Endothelial cell of umbilical vein (primary cell): Measurements from ENCODE around the gene LGR6. TPM values are rescaled to one million over a fixed set of nuclear protein-coding genes. Genes with fewer than 3 reads are reported as not detected.

ENCODE experiments used
- BruUV-seq: library from RNA; stranded (reverse); fragments of 400-500 nt; replicated peaks from 2 replicates; lab custom pipeline; 2021; lab: Mats Ljungman, UMichigan
- CTCF ChIA-PET: fragments of 300-600, 350-600 bp; sonication (Branson Sonifier 250); formaldehyde crosslinking; loops from one replicate; lab custom pipeline; 2021; ENCODE audit warnings: antibody characterized with exemption, inconsistent platforms; lab: Charles Lee
- POLR2A ChIA-PET: fragments of 300-600, 350-600 bp; sonication (Branson Sonifier 250); formaldehyde crosslinking; loops from one replicate; lab custom pipeline; 2021; ENCODE audit warnings: antibody characterized with exemption, inconsistent platforms; lab: Charles Lee
- DNase-seq: peaks from one replicate; pipeline ENCODE4 v3.0.0-alpha.2; 2011; ENCODE audit warnings: low read depth, low spot score
- FAIRE-seq: peaks from 2 replicates; lab custom pipeline; 2011; peaks lifted over from hg19 to GRCh38; lab: Jason Lieb, UNC
- H2AFZ ChIP-seq: 2 replicates; pipeline ENCODE4 v1.6.0; 2012; ENCODE audit warnings: low read depth, low read length, control low read depth, inconsistent platforms
- H3K27ac ChIP-seq: 2 replicates; pipeline ENCODE4 v1.5.1; 2011; ENCODE audit warnings: low read depth, mild to moderate bottlenecking, control low read depth, low read length, moderate library complexity; ENCODE audit not compliant: insufficient read depth
- H3K27me3 ChIP-seq, 2 experiments: 2 replicates each; pipeline versions ENCODE4 v1.6.0 to v1.6.1; 2011; ENCODE audit warnings: low read length in 2 of 2, mixed read lengths in 1 of 2; ENCODE audit not compliant: control insufficient read depth in 2 of 2, insufficient read depth in 2 of 2
- H3K36me3 ChIP-seq, 2 experiments: 2 replicates in 1 of 2; 3 replicates in 1 of 2; pipeline ENCODE4 v1.5.1; 2011; ENCODE audit warnings: low read length in 2 of 2, mild to moderate bottlenecking in 1 of 2, moderate library complexity in 1 of 2; ENCODE audit not compliant: control insufficient read depth in 2 of 2, insufficient read depth in 2 of 2; ENCODE audit errors: extremely low read depth in 1 of 2
- H3K4me1 ChIP-seq: 3 replicates; pipeline ENCODE4 v1.5.1; 2011; ENCODE audit warnings: mild to moderate bottlenecking, low read length; ENCODE audit not compliant: control insufficient read depth, insufficient read depth; ENCODE audit errors: extremely low read depth
- H3K4me2 ChIP-seq: 2 replicates; pipeline ENCODE4 v1.6.1; 2011; ENCODE audit warnings: low read length, control low read depth, mixed read lengths; ENCODE audit not compliant: insufficient read depth
- H3K4me3 ChIP-seq, 3 experiments: fragments of 200-600 bp in 1 of 3; sonication (generic), shearing (Covaris generic) in 1 of 3; replicated peaks in 1 of 3; 2 replicates each; pipeline ENCODE4 v1.5.1; 2011 to 2016; ENCODE audit warnings: control low read depth in 3 of 3, low read length in 3 of 3, mild to moderate bottlenecking in 2 of 3, inconsistent platforms in 1 of 3, low read depth in 1 of 3, moderate library complexity in 1 of 3; ENCODE audit not compliant: insufficient read depth in 1 of 3
- H3K79me2 ChIP-seq: 2 replicates; pipeline ENCODE4 v1.6.0; 2012; ENCODE audit warnings: low read length, inconsistent platforms; ENCODE audit not compliant: control insufficient read depth, insufficient read depth
- H3K9ac ChIP-seq: replicated peaks from 2 replicates; pipeline ENCODE3; 2011; ENCODE audit warnings: low read length, control low read depth; ENCODE audit not compliant: insufficient read depth; ENCODE audit errors: extremely low read depth
- H3K9me1 ChIP-seq: replicated peaks from 3 replicates; pipeline ENCODE4 v1.6.0; 2011; ENCODE audit warnings: mild to moderate bottlenecking, low read length; ENCODE audit not compliant: control insufficient read depth, insufficient read depth; ENCODE audit errors: extremely low read depth
- H3K9me3 ChIP-seq: replicated peaks from 2 replicates; pipeline ENCODE4 v1.5.1; 2012; ENCODE audit warnings: low read length, inconsistent platforms; ENCODE audit not compliant: control insufficient read depth, insufficient read depth
- H4K20me1 ChIP-seq: replicated peaks from 2 replicates; pipeline ENCODE3; 2011; ENCODE audit warnings: mild to moderate bottlenecking, low read length; ENCODE audit not compliant: control insufficient read depth, insufficient read depth; ENCODE audit errors: extremely low read depth
- EZH2 ChIP-seq: IDR thresholded peaks from 2 replicates; pipeline ENCODE4 v1.6.1; 2012; ENCODE audit warnings: borderline replicate concordance, low read depth, mild to moderate bottlenecking, moderate library complexity, low read length, inconsistent platforms; ENCODE audit not compliant: severe bottlenecking
- FOS ChIP-seq: IDR thresholded peaks from 2 replicates; pipeline ENCODE4 v1.6.1; 2011; ENCODE audit warnings: mild to moderate bottlenecking, low read length, moderate library complexity, borderline replicate concordance; ENCODE audit not compliant: insufficient read depth
- GATA2 ChIP-seq: IDR thresholded peaks from 2 replicates; pipeline ENCODE4 v1.7.0; 2011; ENCODE audit warnings: low read depth, mild to moderate bottlenecking, moderate library complexity, mixed read lengths, low read length; ENCODE audit not compliant: insufficient read length, insufficient read depth
- JUN ChIP-seq: IDR thresholded peaks from 2 replicates; pipeline ENCODE4 v1.6.1; 2011; ENCODE audit warnings: borderline replicate concordance, low read depth; ENCODE audit not compliant: insufficient read length, insufficient read depth
- MAX ChIP-seq: IDR thresholded peaks from 2 replicates; pipeline ENCODE4 v1.6.1; 2011; ENCODE audit not compliant: insufficient read depth, insufficient read length
- MYC ChIP-seq: IDR thresholded peaks from one replicate; pipeline ENCODE4 v1.6.1; 2011; ENCODE audit warnings: mild to moderate bottlenecking, low read depth, low read length
- POLR2A ChIP-seq: IDR thresholded peaks from 2 replicates; pipeline ENCODE4 v1.6.1; 2012; ENCODE audit warnings: low read depth, mild to moderate bottlenecking, control low read depth, low read length
- POLR2AphosphoS5 ChIP-seq: IDR thresholded peaks from 2 replicates; pipeline ENCODE4 v1.6.1; 2012; ENCODE audit warnings: low read depth, mild to moderate bottlenecking, control low read depth, low read length, moderate library complexity; ENCODE audit not compliant: insufficient read depth
- dilution Hi-C: fragments of 300-500 bp; cut with MboI; formaldehyde crosslinking; loops from one replicate; pipeline ENCODE4 v1.15.0; 2019; ENCODE audit warnings: low sequenced_read_pairs; ENCODE audit not compliant: extremely low pct_ligation_motif_present
- intact Hi-C: fragments of 100-400 bp; cut with micrococcal nuclease; formaldehyde crosslinking; loops from one replicate; pipeline ENCODE4 v1.10.0; 2022
- polyA plus RNA-seq, 4 experiments: library from polyadenylated mRNA; depleted of rRNA in 3 of 4; stranded (reverse) in 3 of 4; unstranded in 1 of 4; fragments of >200 nt; gene quantifications; 2 replicates each; pipeline versions ENCODE4 v1.2.1 to v1.2.3, GENCODE V29; 2011 to 2012; ENCODE audit warnings: missing spikeins in 1 of 4
- total RNA-seq: library from RNA; stranded (reverse); gene quantifications from 2 replicates; pipeline ENCODE4 v1.2.3, GENCODE V29; 2021
- TF ChIP-seq, protein P1 (sequence below), 2 donors: IDR thresholded peaks; 1 replicate in 1 of 2; 2 replicates in 1 of 2; pipeline ENCODE4 v1.5.1; 2011; ENCODE audit warnings: low read length in 2 of 2, mild to moderate bottlenecking in 2 of 2, moderate library complexity in 2 of 2, control low read depth in 1 of 2, inconsistent platforms in 1 of 2, low read depth in 1 of 2; ENCODE audit not compliant: insufficient read depth in 1 of 2; ENCODE audit errors: extremely low read depth in 1 of 2

The LGR6 gene
- total and polyA plus RNA-seq, 2 donors (not counting 3 experiments of a cell fraction or from before 2014, with no cell fraction given): not detected

DNA sequence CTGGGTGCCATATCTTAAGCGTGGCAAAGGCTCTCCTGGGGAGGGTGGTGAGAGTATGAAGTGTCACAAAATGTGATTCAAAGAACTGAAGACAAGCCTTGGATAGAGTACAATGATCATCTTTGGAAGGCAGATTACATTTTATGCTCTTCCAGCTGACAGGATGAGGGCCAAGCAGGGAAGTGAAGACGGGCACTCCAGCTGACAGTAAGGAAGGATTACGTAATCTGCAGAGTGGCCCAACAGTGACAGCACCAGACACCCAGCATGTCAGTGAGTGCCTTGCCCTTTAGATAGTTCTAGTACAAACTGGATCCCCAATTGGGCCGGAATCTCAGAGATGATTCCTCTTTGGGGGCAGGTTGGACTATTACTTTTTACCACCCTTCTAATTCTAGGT lies 95.4 kb downstream of the LGR6 start:
- DNase-seq: no peak
- H3K4me1 ChIP-seq: peaks cover 39% of the 10 kb centered on the region
- no TSS peak for BruUV-seq
- no peak overlapping the region for H2AFZ ChIP-seq
- no peaks in the 10 kb centered on the region for H3K36me3 ChIP-seq
- no peak overlapping the region for H3K27ac ChIP-seq
- no peak for FAIRE-seq
- H3K9ac ChIP-seq: no peak overlapping the region
- CTCF ChIA-PET: interaction anchor here (1.0 to 1.1 kb wide), 2 partner anchors 11 to 17 kb away, joined by 3 to 4 read pairs; no protein-coding TSS in a partner anchor
- POLR2A ChIA-PET: no interaction called here
- H3K4me2 ChIP-seq: no peak overlapping the region
- no peak for TF ChIP-seq MYC
- no peak for TF ChIP-seq POLR2A
- no peak for TF ChIP-seq JUN
- TF ChIP-seq FOS: no peak
- TF ChIP-seq POLR2AphosphoS5: no peak
- TF ChIP-seq, protein P1, sequence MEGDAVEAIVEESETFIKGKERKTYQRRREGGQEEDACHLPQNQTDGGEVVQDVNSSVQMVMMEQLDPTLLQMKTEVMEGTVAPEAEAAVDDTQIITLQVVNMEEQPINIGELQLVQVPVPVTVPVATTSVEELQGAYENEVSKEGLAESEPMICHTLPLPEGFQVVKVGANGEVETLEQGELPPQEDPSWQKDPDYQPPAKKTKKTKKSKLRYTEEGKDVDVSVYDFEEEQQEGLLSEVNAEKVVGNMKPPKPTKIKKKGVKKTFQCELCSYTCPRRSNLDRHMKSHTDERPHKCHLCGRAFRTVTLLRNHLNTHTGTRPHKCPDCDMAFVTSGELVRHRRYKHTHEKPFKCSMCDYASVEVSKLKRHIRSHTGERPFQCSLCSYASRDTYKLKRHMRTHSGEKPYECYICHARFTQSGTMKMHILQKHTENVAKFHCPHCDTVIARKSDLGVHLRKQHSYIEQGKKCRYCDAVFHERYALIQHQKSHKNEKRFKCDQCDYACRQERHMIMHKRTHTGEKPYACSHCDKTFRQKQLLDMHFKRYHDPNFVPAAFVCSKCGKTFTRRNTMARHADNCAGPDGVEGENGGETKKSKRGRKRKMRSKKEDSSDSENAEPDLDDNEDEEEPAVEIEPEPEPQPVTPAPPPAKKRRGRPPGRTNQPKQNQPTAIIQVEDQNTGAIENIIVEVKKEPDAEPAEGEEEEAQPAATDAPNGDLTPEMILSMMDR (IDR thresholded peaks at IDR 0.05; ENCODE audit: extremely low read depth in 1 of 2, insufficient read depth in 1 of 2, low read depth in 1 of 2, low read length in 2 of 2): no peak
- no peak for TF ChIP-seq MAX
- TF ChIP-seq EZH2: no peak
- no peak for TF ChIP-seq GATA2
- no peaks in the 10 kb centered on the region for H4K20me1 ChIP-seq
- intact Hi-C loops: no loop called here
- dilution Hi-C loops: no loop called here
- no peaks in the 10 kb centered on the region for H3K27me3 ChIP-seq
- no peak overlapping the region for H3K4me3 ChIP-seq
- H3K79me2 ChIP-seq: no peaks in the 10 kb centered on the region
- no peaks in the 10 kb centered on the region for H3K9me3 ChIP-seq
- H3K9me1 ChIP-seq: no peaks in the 10 kb centered on the region
